Esophagus muscularis mucosa (tissue), 4 donors: ENCODE data around the gene TDRD5.

Experiments
- CTCF ChIP-seq, 3 experiments: fragments of 200-600 bp in 2 of 3; fragments of 450-650 bp in 1 of 3; sonication (generic) in 2 of 3; IDR thresholded peaks; one replicate each; pipeline ENCODE4 v1.5.1; 2017 to 2019; ENCODE audit warnings: antibody characterized with exemption in 3 of 3, mild to moderate bottlenecking in 2 of 3, moderate library complexity in 1 of 3
- EP300 ChIP-seq: sonication (generic); formaldehyde crosslinking; IDR thresholded peaks from one replicate; pipeline ENCODE4 v1.6.1; 2017; ENCODE audit warnings: antibody characterized with exemption
- POLR2A ChIP-seq: fragments of 450-650 bp; IDR thresholded peaks from one replicate; pipeline ENCODE4 v1.6.1; 2017; ENCODE audit warnings: antibody characterized with exemption, moderate library complexity, mild to moderate bottlenecking, low read depth

GRCh38 chr1:179728271-179728670 is 136.6 kb downstream of the TDRD5 start:
- no peak for TF ChIP-seq POLR2A
- TF ChIP-seq CTCF (IDR thresholded peaks at IDR 0.05), result no peak
- TF ChIP-seq EP300, result no peak
